Right lung (tissue), 5 donors: Measurements from ENCODE around the gene SMOC2. TPM values are rescaled to one million over a fixed set of nuclear protein-coding genes. Genes with fewer than 3 reads are reported as not detected.

Experiments used
- DNase-seq, 2 donors: peaks; one replicate each; pipeline ENCODE4 v3.0.0-alpha.2; 2013
- polyA plus RNA-seq, 5 donors: library from polyadenylated mRNA; unstranded; fragments of 120-200 nt; gene quantifications; one replicate each; pipeline versions ENCODE4 v1.2.1 to v1.2.3, GENCODE V29; 2013; ENCODE audit warnings: inconsistent platforms in 1 of 5, low replicate concordance in 1 of 5; ENCODE audit not compliant: insufficient read length in 5 of 5, insufficient read depth in 1 of 5

Gene SMOC2
- polyA plus RNA-seq, 5 donors, result 9.7 to 14.5 (median 10.6) TPM

- no peak for DNase-seq
Measured at GRCh38 chr6:168480481-168480880, 39.5 kb downstream of the SMOC2 start.

- DNase-seq, result no peak
Measured at GRCh38 chr6:168485818-168486217, 44.8 kb downstream of the SMOC2 start.

- no peak for DNase-seq
Measured at GRCh38 chr6:168490757-168491156, 49.8 kb downstream of the SMOC2 start.

GRCh38 chr6:168493976-168494375 is 53.0 kb downstream of the SMOC2 start:
- DNase-seq, result no peak

- no peak for DNase-seq
Measured at GRCh38 chr6:168494726-168495125, 53.7 kb downstream of the SMOC2 start.

GRCh38 chr6:168495133-168495532 is 54.1 kb downstream of the SMOC2 start:
- DNase-seq, result no peak

GRCh38 chr6:168495636-168496035 is 54.7 kb downstream of the SMOC2 start:
- DNase-seq, result no peak

- no peak for DNase-seq
Measured at GRCh38 chr6:168496139-168496996, 55.4 kb downstream of the SMOC2 start.

GRCh38 chr6:168496997-168497331 is 56.0 kb downstream of the SMOC2 start:
- no peak for DNase-seq

- DNase-seq, result no peak
Measured at GRCh38 chr6:168497381-168497780, 56.4 kb downstream of the SMOC2 start.

- DNase-seq, result peak; percentile 76 to 81
Measured at GRCh38 chr6:168498161-168498843, 57.3 kb downstream of the SMOC2 start.

GRCh38 chr6:168499045-168499650 is 58.2 kb downstream of the SMOC2 start:
- no peak for DNase-seq

- DNase-seq, result no peak
Measured at GRCh38 chr6:168500519-168500918, 59.5 kb downstream of the SMOC2 start.

GRCh38 chr6:168501561-168501960 is 60.6 kb downstream of the SMOC2 start:
- no peak for DNase-seq

GRCh38 chr6:168504366-168504765 is 63.4 kb downstream of the SMOC2 start:
- DNase-seq, result no peak

GRCh38 chr6:168506460-168506859 is 65.5 kb downstream of the SMOC2 start:
- no peak for DNase-seq

GRCh38 chr6:168507297-168507696 is 66.3 kb downstream of the SMOC2 start:
- DNase-seq, result no peak

- DNase-seq, result no peak
Measured at GRCh38 chr6:168507730-168508129, 66.7 kb downstream of the SMOC2 start.

- no peak for DNase-seq
Measured at GRCh38 chr6:168508903-168509302, 67.9 kb downstream of the SMOC2 start.

GRCh38 chr6:168513766-168514165 is 72.8 kb downstream of the SMOC2 start:
- no peak for DNase-seq

GRCh38 chr6:168514216-168514615 is 73.2 kb downstream of the SMOC2 start:
- no peak for DNase-seq

- DNase-seq, result no peak
Measured at GRCh38 chr6:168515376-168515775, 74.4 kb downstream of the SMOC2 start.
